ENCODE results near the gene RAB11FIP4.

Gene RAB11FIP4

GRCh38 chr17:31509095-31509804 is 117.8 kb downstream of the RAB11FIP4 start:
- peak; percentile 13 for DNase-seq

DNA sequence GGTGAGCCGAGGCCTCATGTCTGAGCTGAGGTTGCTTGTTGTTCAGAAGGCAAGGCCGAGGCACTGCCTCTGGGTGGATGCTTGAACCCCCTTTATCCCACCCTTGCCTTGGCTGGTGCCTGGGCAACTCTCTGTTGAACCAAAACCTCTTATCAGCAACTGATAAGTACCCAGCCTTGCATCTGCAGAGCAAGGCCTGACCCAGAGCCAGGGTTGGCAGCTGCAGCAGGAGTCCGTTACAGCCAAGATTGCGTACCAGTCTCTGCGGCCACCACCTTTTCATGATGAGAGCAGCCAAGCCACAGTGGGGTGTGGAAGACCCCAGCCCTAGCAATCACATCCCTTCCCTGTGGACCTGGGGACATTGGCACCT is 118.3 kb downstream of the RAB11FIP4 start:
- no peak for DNase-seq

DNA sequence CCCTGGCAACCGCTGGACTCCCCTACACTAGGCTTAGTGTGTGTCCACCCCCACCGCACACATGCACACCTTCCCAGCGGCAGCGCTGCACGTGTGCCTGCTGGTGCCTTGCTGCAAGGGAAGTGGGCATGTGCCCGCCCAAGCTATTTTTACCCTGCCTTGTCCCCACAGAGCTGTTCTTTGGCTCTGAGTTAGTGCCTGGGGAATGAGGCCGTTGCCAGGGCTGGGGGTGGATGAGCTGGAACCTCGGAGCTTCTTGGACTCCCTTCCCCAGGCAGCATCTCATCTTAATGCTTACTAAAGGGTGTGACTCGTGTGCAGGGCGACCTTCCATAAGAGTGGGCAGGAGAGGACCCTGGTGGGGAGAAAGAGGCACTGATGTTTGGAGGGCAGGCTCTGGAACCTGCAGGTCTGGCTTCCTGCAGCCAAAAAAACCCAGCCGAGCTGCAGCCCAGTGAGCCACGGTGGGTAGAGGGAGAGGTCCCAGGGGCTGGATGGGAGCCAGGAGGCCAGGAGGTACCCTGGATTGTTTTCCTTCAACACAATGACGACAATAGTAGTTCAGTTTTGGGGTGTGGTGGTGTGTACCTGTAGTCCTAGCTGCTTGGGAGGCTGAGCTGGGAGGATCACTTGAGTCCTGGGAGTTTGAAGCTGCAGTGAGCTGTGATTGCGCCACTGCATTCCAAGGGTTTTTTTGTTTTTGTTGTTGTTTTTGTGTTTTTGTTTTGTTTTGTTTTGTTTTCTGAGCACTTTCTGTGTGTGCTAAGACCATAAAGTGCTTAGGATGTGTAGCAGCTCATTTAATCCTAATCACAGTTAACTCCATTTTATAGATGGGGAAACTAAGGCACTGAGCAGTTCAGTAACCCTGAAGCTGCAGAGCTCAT is 119.1 kb downstream of the RAB11FIP4 start:
- no peak for DNase-seq

- DNase-seq = no peak
These were observed 119.7 kb downstream of the RAB11FIP4 start for GRCh38 chr17:31511195-31511578.

DNA sequence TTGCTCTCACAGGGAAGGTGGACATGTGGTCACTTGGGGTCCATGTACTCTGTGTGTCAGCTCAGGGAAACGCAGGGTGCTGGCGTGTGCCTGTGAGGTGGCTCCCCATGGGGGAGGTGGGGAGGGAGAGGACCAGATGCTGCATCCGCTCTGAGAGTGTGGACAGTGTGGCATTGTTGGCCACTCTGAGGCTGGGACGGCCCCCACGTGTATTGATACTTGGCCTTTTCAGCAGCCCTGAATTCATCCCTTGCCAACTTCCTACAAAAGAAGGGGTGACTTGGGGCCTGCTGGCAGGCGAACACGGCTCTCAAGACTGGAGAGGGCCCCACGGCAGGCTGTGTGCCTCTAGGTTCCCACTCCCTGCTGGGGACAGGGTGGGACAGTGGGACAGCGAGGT is 120.1 kb downstream of the RAB11FIP4 start:
- no peak for DNase-seq

- no peak for DNase-seq
These were observed 120.7 kb downstream of the RAB11FIP4 start for GRCh38 chr17:31512104-31512740.

DNA sequence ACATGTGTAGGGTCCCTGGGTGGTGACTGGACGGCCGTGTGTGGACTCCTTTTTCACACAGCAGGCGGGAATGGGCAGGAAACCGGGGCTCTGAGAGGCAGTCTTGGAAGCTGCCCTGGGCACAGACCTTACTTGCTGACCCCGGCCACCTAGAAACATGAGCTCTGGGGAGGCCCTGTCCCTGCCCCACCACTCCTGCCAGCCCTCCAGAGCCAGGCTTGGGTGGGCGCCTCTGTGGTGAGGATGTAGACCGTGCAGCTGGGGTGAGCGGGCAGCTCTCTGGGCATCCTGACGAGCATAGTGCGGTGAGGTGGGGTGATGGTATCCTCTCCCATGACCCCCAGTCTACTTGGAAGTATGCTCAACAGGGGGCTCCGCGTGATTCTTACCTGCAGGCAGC is 121.3 kb downstream of the RAB11FIP4 start:
- no peak for DNase-seq

GRCh38 chr17:31513731-31514427 is 122.4 kb downstream of the RAB11FIP4 start:
- no peak for DNase-seq

- DNase-seq = no peak
These were observed 123.8 kb downstream of the RAB11FIP4 start for GRCh38 chr17:31515267-31515666.

DNA sequence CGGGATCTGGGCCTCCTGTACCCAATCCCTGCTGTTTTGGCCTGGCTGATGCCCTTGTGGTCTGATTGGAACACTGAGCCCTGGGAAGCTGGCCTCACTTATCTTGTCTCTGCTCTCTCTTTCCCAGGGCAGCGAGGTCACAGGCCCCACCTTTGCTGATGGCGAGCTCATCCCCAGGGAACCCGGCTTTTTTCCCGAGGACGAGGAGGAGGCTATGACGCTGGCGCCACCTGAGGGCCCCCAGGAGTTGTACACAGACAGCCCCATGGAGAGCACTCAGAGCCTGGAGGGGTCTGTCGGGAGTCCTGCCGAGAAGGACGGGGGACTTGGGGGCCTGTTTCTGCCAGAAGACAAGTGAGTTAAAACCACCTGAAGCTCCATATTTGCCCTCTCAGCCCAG is 126.0 kb downstream of the RAB11FIP4 start:
- no peak for DNase-seq

- DNase-seq = no peak
These were observed 127.0 kb downstream of the RAB11FIP4 start for GRCh38 chr17:31518478-31518877.

GRCh38 chr17:31521632-31522283 is 130.3 kb downstream of the RAB11FIP4 start:
- DNase-seq = no peak

GRCh38 chr17:31522284-31522931 is 130.9 kb downstream of the RAB11FIP4 start:
- no peak for DNase-seq

- no peak for DNase-seq
These were observed 131.6 kb downstream of the RAB11FIP4 start for GRCh38 chr17:31522987-31523495.

DNA sequence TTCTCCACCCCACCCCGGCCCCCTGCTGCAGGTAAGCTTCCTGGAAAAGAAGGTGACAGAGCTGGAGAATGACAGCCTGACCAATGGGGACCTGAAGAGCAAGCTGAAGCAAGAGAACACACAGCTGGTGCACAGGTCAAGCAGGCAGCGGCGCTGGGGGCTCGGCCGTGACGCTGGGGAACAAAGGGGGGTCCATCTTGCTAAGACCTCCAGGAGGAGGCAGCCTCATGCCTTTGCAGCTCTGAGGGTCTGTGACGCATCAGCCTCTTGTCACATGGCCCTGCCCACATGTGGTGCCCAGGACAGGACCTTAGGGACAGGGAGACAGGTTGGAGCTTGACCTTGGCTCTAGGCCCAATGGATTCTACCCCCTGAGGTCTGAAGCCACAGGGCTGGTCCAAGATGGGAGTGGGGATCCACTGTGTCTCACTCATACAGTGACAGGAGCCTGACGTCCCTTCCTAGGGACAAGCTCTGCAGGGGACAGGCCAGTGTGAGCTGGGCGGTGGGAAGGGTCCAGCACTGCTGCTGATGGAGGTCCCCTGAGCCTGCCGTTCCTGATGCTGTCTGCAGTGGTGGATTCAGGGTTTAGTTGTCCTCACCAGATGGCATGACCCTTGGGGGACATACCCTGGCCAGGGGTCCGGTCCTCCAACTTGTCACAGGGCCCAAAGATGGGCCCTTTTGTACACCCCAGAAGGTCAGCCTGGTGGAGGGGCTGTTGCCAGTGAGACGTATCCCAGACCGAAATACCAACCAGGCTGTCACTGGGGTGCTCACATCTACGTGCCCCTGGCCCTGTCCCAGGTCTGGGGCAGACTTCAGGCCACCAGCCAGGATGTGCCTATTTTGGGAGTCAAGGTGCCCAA is 132.6 kb downstream of the RAB11FIP4 start:
- DNase-seq = no peak

DNA sequence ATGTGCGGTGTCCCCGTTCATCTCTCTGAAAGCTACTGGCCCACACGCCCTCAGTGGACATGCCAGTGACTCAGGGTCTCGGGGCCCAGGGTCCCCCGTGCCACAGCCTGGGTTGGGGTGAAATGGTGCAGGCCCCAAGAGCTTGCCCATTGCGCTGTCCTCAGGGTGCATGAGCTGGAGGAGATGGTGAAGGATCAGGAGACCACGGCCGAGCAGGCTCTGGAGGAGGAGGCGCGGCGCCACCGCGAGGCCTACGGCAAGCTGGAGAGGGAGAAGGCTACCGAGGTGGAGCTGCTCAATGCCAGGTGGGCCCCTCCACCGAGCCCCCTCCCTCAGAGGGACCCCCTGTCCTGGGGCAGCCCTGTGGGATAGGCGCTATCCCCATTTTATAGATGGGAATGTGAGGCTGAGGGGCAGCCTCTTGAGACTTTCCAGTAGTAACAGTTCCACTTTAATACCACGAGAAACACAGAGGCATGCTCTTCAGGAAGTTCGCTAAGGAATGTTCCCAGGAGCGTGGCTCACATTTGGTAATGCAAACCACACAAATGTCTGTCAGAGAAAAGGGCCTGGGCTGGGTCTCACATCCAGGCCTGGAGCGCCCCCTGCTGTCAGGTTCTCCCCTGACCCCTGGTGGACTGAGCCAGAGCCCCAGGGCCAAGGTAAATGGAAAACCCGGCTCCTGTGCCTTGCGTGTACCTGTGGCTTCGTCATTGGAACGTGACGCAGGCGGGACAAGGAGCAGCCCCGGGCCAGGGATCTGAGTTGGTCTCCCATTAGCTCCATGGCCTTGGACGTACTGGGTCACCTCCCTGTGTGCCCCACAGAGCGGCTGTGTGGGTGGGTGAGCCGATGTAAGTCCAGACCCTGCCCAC is 133.7 kb downstream of the RAB11FIP4 start:
- peak; percentile 89 for DNase-seq

GRCh38 chr17:31525801-31526549 is 134.5 kb downstream of the RAB11FIP4 start:
- DNase-seq = no peak

- DNase-seq = no peak
These were observed 136.1 kb downstream of the RAB11FIP4 start for GRCh38 chr17:31527606-31528005.

- DNase-seq = no peak
These were observed 136.9 kb downstream of the RAB11FIP4 start for GRCh38 chr17:31528291-31528874.
